Lung (tissue), 12 donors: ENCODE results near the gene SNX13. TPM values are rescaled to one million over a fixed set of nuclear protein-coding genes. Genes with fewer than 3 reads are reported as not detected.

Source experiments
- ATAC-seq: fragments of 200-7000 bp; cut with Tn5 transposase; one replicate; pipeline ENCODE4 v1.9.1; 2020; ENCODE audit warnings: moderate number of reproducible peaks; ENCODE audit not compliant: insufficient read depth, low FRiP score
- DNase-seq, 3 donors: peaks; one replicate each; pipeline ENCODE4 v3.0.0-alpha.2; 2013 to 2017
- H3K27ac ChIP-seq, 2 donors: one replicate each; pipeline ENCODE4 v1.5.1; 2013; ENCODE audit warnings: mild to moderate bottlenecking in 2 of 2, moderate library complexity in 2 of 2, control low read depth in 1 of 2, inconsistent platforms in 1 of 2, low read depth in 1 of 2, low read length in 1 of 2
- H3K27me3 ChIP-seq, 3 donors: one replicate each; pipeline ENCODE4 v1.5.1; 2013; ENCODE audit warnings: low read length in 2 of 3; ENCODE audit not compliant: control insufficient read depth in 3 of 3, insufficient read depth in 3 of 3
- H3K36me3 ChIP-seq, 4 donors: one replicate each; pipeline ENCODE4 v1.5.1; 2013; ENCODE audit warnings: low read length in 4 of 4, mild to moderate bottlenecking in 1 of 4, moderate library complexity in 1 of 4; ENCODE audit not compliant: control insufficient read depth in 4 of 4, insufficient read depth in 4 of 4
- H3K4me1 ChIP-seq, 5 donors: one replicate each; pipeline ENCODE4 v1.5.1; 2013; ENCODE audit warnings: low read length in 5 of 5, mild to moderate bottlenecking in 2 of 5, moderate library complexity in 1 of 5; ENCODE audit not compliant: control insufficient read depth in 5 of 5, insufficient read depth in 5 of 5
- H3K4me3 ChIP-seq: one replicate; pipeline ENCODE4 v1.5.1; 2013; ENCODE audit warnings: mild to moderate bottlenecking, control low read depth, moderate library complexity
- H3K9ac ChIP-seq, 2 donors: one replicate each; pipeline ENCODE4 v1.5.1; 2013; ENCODE audit warnings: low read length in 2 of 2, control low read depth in 1 of 2; ENCODE audit not compliant: insufficient read depth in 1 of 2
- H3K9me3 ChIP-seq, 4 donors: one replicate each; pipeline ENCODE4 v1.5.1; 2013; ENCODE audit warnings: low read length in 3 of 4, mild to moderate bottlenecking in 1 of 4, moderate library complexity in 1 of 4; ENCODE audit not compliant: control insufficient read depth in 4 of 4, insufficient read depth in 3 of 4
- WGBS, 2 donors: extraction: QIAGEN DNeasy Blood & Tissue Kit; methylation state at CpG; one replicate each; pipeline ENCODE4 v1.1.7; 2013; 5-methylcytosine and 5-hydroxymethylcytosine counted together
- polyA plus RNA-seq, 2 donors: library from polyadenylated mRNA; stranded (reverse); fragments of 200-250 nt; gene quantifications; one replicate each; pipeline ENCODE4 v1.2.1, GENCODE V29; 2013
- total RNA-seq, 2 donors: library from RNA; depleted of rRNA in 1 of 2; stranded (reverse); fragments of >200 nt in 1 of 2; gene quantifications; one replicate each; pipeline ENCODE4 v1.2.1, GENCODE V29; 2014 to 2021
- TF ChIP-seq, protein P1 (sequence below): IDR thresholded peaks from 2 replicates; pipeline ENCODE4 v1.5.1; 2012; ENCODE audit warnings: mild to moderate bottlenecking; ENCODE audit errors: control extremely low read depth, extremely low read depth
- donor health status: control.
- donor health status: control.
- donor health status: Bipolar disorder and iron deficiency.
- donor health status: healthy.
- donor health status: DM: yes; HTN: yes; CAD: no.

Gene SNX13
- total and polyA plus RNA-seq, 4 donors, result 8.9 to 104 (median 31.9) TPM

DNA sequence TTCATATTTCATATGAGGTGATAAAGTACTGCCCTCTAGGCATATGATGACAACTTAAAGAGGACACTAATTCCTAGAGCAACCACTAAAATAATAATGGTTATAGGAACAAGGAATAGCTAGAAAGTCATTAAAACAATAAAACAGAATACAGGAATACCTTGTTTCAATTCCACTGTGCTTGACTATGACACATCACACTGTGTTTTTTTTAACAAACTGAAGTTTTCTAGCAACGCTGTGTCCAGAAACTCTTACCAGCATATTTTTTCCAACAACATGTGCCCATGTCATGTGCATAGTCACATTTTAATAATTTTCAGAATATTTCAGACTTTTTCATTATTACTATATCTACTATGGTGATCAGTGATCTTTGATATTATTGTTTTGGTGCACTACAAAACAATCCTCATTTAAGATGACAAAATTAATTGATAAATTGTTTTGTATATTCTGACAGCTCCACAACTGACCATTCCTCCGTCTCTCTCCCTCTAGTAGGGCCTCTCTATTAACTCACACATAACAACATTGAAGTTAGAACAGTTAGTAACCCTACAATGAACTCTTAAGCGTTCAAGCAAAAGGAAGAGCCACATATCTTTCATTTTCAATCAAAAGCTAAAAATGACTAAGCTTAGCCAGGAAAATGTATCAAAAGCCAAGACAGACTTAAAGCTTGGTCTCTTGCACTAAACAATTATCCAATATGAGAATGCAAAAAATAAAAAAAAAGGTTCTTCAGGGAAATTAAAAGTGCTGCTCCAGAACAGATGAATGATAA, 85.8 kb downstream of the SNX13 start:
- DNase-seq, result no peak

DNA sequence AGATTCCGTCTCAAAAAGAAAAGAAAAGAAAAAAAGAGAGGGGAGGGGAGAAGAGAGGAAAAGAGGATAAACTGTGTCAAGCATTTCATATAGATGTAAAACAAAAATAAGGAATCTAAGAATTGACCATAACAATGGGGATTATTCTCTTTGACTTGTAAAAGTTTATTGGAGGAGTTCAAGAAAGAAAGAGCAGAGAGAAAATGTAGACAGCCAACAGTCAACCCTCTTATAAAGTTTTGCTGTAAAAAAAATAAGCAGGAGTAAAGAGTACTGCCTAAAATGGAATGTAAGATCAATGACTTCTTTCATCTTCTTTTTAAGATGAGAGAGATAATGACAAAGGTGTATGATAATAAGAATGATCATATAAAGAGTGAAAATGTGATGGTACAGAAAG, 87.9 kb downstream of the SNX13 start:
- ATAC-seq (no peak), DNase-seq (no peak)
- Histone ChIP-seq H3K4me3 (no peak overlapping the region), H3K36me3 (peaks cover 5 to 7% (median 6%) of the 10 kb centered on the region in 4 donors), H3K9me3 (peaks cover 0 to 11% (median 3%) of the 10 kb centered on the region in 4 donors), H3K4me1 (peaks cover 0 to 2% (median 0%) of the 10 kb centered on the region in 5 donors), H3K27me3 (no peaks in the 10 kb centered on the region), H3K9ac (no peak overlapping the region), H3K27ac (no peak overlapping the region)
- WGBS, 2 donors, result 98 to 100% methylated on average over 1 of the region's 1 CpG
- TF ChIP-seq, protein P1, sequence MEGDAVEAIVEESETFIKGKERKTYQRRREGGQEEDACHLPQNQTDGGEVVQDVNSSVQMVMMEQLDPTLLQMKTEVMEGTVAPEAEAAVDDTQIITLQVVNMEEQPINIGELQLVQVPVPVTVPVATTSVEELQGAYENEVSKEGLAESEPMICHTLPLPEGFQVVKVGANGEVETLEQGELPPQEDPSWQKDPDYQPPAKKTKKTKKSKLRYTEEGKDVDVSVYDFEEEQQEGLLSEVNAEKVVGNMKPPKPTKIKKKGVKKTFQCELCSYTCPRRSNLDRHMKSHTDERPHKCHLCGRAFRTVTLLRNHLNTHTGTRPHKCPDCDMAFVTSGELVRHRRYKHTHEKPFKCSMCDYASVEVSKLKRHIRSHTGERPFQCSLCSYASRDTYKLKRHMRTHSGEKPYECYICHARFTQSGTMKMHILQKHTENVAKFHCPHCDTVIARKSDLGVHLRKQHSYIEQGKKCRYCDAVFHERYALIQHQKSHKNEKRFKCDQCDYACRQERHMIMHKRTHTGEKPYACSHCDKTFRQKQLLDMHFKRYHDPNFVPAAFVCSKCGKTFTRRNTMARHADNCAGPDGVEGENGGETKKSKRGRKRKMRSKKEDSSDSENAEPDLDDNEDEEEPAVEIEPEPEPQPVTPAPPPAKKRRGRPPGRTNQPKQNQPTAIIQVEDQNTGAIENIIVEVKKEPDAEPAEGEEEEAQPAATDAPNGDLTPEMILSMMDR, result no peak

More for the DNA sequence above, 85.8 kb downstream of the SNX13 start:
- H3K4me1 ChIP-seq, result no peaks in the 10 kb centered on the region
- peaks cover 0 to 8% (median 1%) of the 10 kb centered on the region in 4 donors for H3K9me3 ChIP-seq
- 87 to 88% methylated on average over 3 of the region's 3 CpGs for WGBS, 2 donors
- H3K4me3 ChIP-seq, result no peak overlapping the region
- TF ChIP-seq, protein P1, result no peak
- ATAC-seq, result no peak
- no peak overlapping the region for H3K9ac ChIP-seq
- no peak overlapping the region for H3K27ac ChIP-seq
- peaks cover 0 to 7% (median 6%) of the 10 kb centered on the region in 4 donors for H3K36me3 ChIP-seq
- no peaks in the 10 kb centered on the region for H3K27me3 ChIP-seq

DNA sequence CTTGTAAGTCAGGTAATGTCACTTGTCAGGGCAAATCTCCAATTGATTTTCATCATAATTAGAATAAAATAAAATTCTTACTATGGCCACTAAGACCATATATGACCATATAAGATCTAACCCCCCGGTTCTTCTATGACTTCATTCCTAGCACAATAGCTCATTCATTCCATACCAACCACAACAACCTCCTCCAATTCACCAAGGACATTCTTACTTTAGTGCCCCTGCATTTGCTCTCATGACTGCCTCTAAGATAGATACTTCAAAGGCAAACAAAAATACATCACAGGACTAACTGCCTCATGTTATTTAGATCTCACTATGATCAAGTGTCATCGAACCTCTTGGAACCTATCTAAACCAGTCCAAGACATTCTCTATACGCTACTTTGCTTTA, 90.8 kb downstream of the SNX13 start:
- DNase-seq (no peak), ATAC-seq (no peak)
- Histone ChIP-seq H3K9me3 (peaks cover 0 to 3% (median 2%) of the 10 kb centered on the region in 4 donors), H3K27me3 (no peaks in the 10 kb centered on the region), H3K9ac (no peak overlapping the region), H3K4me3 (no peak overlapping the region), H3K27ac (no peak overlapping the region), H3K36me3 (peaks cover 3 to 8% (median 7%) of the 10 kb centered on the region in 4 donors), H3K4me1 (peaks cover 0 to 4% (median 0%) of the 10 kb centered on the region in 5 donors)
- TF ChIP-seq, protein P1, result no peak
- WGBS, 2 donors, result 91 to 94% methylated on average over 3 of the region's 3 CpGs
